ENCODE data around the gene DSP.

GRCh38 chr6:7532232-7532631, 9.2 kb upstream of the DSP start:
- TF ChIP-seq CTCF (IDR thresholded peaks at IDR 0.05) (no peak), POLR2A (IDR thresholded peaks at IDR 0.05) (no peak)
